Hippocampal formation (tissue), 2 donors: ENCODE results near the gene ACTR8.

Experiments used
- DNase-seq, 2 donors: peaks; one replicate each; lab custom pipeline; 2025; lab: John Stamatoyannopoulos, UW

Gene ACTR8

DNA sequence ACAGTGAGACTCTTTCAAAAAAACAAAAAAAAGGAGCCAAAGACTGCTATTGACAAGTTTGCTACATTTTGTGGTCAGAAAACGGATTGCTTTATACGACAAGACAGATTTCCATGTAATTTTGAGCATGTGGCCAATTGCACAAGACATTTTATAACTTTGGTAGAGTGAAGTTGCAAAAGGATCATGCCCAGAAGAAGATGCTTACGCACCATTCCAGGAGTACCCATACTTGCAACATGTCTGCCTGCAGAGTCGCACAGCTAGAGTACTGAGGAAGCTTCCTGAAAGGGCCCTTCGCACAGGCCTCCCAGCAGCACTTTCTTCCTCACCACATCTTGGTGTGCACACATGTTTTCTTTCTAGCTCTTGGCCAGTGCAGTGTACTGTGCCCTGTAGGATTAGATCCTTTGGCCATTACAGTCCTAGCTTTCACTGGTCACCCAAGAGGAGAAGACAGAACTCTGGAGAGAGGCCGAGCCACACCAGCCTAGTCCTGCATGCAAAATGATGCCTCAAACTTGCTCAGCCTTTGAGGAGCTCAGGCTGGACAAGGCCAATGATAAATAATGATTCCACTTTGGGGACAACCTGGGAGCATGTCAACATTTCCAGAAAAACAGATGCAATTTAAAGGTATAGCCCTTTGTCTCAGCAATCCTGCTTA lies 47.4 kb downstream of the ACTR8 start:
- DNase-seq, result no peak

DNA sequence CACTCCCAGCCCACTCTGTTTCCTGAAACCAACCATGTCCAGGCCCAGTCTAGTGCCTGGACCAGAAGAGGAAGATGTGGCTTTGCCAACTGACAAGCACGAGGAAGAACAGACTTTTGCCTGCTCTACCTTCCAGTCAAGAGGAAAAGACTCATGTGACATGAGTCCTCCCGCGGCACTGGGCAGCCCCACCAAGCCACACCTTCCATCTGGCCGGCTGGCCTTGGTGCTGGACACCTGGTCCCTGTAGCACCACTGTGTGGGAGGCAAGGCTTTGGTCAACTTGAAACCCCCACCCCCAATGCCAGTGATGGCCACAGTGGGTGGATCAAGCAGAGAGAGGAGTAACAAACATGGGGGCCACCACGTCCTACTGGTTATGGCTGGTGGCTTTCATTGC lies 48.3 kb downstream of the ACTR8 start:
- DNase-seq, result no peak

DNA sequence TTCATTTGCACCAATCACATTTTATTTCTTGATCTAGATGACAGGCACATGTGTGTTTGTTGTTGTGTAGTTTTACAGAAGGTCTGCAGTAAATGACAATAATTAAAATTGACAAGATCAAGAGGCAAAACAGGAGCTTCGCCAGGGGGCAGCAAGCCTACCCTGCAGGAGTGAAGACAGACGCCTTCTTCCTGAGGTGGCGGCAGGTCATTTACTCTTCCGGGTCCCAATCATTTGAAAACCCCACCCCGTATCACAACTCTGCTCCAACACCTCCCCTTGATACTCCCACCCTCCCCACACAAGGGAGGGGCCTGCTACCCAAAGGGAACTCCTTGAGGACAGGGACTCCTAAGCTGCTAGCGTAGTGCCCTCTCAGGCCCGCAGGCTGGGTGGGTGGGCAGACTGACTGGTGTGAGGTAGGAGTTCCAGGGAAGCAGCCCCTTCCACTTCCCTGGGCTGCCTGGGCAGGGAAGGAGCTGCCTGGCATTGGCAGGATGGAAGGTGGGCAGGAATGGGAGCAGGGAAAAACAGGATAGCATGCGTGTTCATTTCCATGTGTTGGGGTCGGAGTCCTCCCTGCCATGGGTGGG lies 48.8 kb downstream of the ACTR8 start:
- DNase-seq, result no peak

DNA sequence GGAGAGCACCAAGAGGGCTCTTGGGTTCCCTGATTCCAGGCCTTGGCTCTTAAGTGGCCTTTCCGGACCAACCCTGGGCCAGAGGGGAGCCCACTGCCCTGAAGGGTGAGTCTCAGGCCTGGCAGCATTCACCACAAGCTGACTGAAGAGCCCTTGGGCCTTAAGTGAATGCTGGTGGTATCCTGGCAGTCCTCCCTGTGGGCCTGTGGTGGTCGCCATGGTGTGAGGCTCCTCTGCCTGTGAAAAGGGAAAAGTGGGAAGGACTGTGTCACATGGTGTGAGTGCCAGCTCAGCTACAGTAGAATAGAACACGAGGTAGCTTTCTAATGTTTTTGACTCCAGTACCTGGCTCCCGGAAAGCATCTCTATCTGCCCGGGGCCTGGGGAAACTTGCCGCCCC lies 51.0 kb downstream of the ACTR8 start:
- DNase-seq, result no peak

DNA sequence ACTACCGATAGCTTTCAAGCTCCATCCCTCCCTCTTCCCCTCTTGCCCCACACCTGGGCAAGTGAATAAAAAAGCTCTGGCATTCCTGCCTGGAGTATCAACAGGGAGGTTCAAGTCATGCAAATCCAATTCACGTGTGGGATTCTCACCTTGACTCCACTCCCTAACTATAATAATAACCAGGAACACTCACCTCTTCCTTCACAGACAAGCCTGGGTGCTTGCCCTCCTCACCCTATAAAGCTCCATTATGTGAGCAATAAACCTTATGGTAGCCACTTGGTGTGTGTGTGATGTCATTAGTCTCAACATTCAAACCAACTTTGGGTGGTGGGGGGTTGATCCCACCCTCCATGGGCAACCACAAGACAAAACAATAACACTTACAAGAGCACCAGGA lies 52.3 kb downstream of the ACTR8 start:
- DNase-seq, result no peak

DNA sequence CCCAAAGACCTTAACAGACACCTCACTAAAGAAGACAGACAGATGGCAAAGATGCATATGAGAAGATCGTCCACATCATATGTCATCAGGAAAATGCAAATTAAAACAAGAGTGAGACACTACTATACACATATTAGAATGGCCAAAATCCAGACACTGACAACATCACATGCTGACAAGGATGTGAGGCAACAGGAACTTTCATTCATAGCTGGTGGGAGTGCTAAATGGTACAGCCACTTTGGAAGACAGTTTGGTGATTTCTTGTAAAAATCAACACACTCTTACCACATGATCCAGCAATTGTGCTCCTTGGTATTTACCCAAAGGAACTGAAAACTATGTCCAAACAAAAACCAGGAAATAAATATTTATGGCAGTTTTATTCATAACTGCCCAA lies 53.4 kb downstream of the ACTR8 start:
- no peak for DNase-seq

DNA sequence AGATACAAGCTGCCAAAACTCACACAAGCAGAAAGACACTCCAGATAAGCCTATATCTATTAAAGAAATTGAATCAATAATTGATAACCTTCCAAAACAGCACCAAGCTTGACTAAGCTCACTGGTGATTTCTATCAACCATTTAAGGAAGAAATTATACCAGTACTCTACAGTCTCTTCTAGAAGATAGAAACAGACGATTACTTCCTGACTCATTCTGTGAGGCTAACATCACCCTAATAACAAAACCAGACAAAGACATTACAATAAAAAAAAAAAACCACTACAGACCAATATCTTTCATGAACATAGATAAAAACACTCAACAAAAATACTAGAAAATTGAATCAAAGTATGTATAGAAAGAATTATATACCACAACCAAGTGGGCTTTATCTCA lies 55.9 kb downstream of the ACTR8 start:
- no peak for DNase-seq

DNA sequence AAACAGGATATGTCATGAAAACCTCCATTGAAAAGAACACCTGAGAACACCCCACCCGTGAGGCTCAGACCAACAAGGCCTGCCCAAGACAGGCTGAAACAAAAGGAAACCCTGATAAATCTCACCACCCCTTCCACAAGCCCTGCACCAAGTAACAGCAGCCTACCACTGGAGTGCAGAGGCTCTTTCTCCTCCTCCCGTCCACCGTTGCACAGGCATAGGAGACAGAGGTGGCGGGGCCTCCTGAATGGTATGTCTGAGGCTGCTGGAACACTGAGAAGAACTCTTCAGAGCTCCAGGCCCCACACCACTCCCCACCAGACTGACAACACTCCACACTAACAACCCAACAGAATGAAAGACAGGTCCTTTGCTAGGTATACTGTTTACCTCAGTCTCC lies 57.2 kb downstream of the ACTR8 start:
- DNase-seq, result no peak

DNA sequence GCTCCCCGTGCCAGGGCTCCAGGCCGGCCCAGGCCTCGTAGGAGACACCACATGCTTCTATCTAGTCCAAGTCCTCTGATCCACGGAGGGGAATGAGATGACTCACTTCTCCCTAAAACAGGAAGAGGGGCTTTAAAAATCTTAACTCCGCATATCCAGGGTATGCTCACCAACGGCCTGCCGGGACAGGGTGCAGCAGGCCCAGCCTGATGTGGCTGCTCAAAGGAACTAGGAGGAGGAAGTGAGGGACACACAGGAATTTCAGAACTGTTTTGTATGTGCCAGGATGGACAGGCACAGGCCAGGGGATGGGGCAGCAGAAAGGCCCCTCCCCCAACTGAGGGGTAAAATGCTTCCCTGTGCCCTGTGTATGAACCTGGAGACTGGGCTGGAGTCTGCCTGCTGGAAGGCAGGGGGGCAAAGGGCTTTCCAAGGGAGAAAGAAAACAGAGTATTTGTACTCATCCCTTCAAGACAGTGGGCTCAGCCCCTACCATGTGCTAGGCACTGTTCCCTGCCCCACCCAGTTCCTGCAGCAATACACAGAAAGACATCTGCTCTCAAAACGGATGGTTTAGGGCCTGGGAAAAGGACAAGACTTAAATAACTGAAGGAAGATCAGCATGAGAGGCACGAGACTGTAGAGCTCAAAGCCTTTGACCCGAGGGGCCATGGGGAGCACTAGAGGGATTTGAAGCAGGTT lies 57.8 kb downstream of the ACTR8 start:
- no peak for DNase-seq

DNA sequence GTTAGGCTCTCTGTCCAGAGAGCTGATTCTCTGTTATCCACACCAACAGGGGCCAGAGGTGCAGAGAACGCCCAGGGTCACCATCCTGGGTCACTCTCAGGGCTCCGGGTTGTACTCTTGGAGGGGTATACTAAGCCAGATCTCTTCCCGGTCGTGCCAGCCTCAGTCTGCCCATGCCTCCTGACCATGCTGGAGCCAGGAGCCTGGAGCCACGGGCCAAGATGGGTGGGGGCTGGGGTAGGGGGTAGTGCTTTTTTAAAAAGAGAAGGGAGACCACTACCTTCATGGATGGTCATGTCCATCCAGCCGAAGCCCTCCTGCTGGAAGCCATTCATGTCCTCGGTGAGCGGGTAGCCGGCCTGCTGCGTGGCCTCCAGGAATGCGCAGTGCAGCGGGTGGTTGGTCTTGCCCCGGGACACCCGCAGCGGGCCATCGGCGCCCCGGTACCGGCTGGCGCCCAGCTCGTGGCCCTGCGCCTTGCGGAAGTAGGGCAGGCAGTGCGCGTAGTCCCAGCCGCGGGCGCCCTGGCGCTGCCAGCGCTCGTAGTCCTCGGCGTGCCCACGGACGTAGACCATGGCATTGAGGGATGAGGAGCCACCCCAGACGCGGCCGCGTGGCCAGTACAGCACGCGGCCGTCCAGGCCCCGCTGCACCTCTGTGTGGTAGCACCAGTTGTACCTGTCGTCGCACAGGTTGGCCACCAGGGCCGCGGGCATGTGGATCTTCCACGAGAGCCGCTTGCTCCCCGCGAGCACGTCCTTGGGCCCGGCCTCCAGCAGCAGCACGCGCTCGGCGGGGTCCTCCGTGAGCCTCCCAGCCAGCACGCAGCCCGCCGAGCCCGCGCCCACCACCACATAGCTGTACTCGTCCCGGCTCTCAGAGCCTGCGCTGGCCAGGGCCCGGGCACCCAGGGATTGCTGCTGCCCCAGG lies 58.7 kb downstream of the ACTR8 start:
- no peak for DNase-seq

DNA sequence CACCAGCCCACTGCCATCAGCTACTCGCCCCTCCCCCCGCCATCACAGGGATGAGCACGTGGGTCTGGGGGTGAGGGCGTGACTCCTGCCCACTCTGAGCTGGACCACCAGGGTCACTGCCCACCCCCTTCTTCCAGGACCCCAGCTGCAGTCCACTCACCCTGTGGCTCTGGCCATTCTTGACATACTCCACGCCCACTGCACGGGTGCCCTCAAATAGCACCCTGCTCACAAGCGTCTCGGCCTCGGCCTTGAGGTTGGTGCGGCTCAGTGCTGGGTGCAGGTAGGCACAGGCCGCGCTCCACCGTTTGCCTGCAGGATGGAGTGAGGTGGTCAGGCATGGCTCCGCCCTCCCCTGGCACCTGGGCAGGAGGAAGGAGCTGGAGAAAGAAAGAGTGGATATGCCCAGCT lies 59.6 kb downstream of the ACTR8 start:
- DNase-seq, result no peak

DNA sequence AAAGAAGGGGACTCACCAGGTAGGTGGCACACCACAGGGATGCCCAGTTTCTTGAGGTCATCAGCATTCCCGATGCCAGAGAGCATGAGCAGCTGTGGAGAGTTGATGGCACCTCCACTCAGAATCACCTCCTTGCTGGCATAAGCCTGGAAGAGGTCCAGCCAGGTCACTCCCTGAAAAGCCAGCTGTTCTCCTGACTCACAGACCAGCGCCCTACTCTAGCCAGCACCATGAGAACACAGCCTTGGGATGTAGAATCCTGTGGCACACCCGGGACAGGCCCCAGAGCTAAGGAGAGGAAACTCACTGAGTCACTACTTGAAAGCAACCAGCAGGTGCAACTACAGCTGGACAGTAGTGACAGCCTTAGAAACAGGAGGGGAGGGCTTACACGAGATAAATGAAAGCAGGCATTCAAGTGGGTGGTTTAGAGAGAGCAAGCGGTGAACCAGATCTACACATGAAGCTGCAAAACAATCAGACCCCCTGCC lies 60.3 kb downstream of the ACTR8 start:
- no peak for DNase-seq

DNA sequence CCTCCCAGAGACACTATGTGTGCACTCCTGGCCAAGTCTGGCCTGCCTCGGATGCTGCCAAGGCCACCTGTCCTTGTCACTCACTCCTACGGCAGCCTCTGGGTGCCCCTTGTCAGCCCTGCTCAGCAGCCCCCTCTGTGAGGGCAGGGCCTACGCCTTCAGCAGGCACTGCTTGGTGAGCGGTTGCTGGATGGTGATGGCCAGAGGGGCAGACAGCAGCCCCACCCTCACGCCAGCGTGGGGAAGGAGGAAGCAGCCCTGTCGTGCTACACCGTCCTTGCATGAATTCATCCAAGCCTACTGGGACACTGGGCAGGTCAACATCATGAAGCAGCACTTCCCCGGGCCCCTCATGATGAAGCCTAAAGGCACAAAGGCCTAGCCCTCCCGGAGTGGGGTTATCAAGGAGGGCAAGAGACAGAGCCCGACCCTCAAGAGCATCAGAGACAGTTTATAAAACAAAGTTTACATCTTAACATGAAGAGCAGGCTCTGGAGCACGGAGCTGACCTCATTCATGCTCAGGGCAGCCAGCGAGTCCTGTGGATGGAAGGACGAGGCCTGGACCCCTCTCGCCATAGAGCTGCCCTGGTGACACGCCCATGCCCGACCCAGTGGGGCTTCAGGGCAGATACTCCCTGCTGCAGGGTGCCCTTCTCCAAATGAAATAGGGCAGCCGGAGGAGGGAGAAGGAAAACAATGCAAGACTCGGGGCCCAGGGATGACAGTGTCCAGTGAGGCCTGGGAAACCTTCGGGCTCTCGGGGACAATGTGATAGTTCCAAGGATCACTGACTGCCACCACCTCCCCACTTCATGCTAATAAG lies 61.0 kb downstream of the ACTR8 start:
- DNase-seq, result no peak

DNA sequence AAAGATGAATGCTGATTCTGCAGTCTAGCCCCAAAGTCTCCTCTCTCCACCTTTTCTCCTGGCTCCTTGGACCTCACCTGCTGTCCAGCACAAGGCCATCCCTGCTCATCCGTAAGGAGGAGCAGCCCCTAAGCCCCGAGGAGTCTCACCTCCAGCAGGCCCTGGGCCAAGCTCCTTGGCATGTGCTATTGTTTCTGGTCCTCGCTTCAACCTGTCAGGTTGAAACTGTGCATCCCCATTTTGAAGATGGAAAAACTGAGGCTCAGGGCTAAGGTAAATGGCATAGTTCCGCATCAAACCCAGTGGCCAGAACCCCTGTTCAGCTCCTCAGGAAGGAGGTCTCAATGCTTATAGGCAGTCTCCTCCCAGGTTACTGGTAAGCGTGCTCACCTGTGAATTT lies 61.9 kb downstream of the ACTR8 start:
- DNase-seq, result no peak

DNA sequence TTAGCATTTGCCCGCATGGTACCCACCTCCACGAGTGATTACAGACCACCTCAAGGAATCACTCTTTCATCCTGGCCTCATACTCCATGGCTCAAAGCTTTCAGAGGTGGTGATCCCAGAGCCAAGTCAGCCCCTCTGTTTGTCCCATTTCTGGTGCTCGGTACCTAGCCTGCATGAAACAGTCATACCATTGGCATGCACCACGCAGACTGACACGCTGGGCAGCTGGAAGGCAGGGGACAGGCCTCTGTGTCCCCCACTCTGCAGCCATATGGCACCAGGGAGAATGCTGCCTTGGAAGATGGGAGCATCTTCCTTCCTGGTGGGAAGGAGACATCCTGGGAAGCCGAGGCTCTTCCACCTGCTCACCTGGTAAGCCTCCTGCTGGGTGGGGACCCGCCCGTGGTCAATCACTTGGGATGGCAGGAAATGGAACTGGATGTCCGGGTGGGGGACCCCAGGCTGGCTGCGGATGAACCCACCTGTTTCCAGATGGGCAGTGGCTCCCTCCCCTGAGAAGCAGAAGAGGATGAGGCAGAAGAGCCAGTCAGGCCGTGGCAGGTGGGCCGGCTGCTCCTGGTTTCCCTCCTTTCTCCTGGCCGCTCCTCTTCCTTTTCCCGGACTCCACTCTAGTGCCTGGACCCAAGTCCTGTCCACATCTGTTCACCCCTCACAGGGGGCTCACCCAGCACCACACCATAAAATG lies 62.6 kb downstream of the ACTR8 start:
- DNase-seq, result no peak

DNA sequence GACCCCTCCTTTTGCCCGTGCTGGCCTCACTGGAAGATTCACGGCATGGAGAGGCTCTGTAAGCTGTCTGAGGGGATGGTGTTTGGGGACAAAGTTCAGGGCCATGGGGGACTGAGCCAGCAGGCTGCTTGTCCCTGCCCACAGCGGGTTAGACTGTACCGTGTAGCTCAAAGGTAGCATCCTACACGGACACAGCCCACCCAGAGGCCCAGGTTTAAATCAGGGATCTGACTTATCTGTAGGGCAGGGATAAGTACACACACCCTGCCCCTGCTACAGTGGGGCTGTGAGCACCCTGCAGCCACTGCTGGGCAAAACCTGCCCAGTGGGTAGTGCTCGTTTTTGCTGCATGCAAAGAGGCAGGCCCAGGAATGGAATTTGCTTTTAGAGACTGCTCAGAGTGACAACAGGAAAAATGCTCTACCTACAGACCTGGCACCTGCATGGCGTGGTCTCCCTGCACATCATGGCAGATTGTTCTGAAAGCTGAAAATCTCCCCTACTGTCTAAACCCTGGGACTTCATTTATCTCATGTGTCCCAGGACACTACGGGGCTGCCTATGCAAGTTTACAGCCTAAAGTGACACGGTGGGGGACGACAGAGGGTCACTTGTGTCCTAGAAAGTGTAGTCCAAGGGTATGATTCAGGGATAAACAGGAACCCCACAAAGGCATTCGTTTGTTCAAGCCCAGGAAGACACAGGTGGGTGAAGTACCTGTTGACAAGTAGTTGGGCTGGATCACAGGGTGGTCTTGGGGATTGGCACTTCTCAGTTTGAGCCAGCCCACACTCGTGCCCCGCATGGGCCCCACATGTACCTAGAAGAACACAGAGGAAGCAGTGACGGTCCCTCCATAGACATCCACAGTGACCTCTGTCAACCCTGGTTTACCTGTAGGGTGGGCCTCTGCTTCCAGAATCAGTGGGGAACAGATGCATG lies 63.5 kb downstream of the ACTR8 start:
- no peak for DNase-seq

DNA sequence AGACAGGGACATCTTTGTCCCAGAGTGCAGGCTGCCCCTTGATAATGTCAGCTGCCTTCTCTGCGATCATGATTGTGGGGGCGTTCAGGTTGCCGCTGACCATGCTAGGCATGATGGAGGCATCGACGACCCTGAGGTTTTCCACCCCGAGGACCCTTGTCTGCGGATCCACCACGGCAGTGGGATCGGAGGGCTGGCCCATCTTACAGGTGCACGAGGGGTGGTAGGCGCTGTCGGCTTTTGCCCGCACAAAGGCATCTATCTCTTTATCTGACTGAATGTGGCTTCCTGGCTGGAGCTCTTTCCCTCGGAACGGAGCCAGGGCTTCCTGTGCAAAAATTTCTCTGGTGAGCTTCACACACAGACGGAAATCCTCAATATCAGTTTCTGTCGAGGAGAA lies 64.1 kb downstream of the ACTR8 start:
- DNase-seq, result no peak

DNA sequence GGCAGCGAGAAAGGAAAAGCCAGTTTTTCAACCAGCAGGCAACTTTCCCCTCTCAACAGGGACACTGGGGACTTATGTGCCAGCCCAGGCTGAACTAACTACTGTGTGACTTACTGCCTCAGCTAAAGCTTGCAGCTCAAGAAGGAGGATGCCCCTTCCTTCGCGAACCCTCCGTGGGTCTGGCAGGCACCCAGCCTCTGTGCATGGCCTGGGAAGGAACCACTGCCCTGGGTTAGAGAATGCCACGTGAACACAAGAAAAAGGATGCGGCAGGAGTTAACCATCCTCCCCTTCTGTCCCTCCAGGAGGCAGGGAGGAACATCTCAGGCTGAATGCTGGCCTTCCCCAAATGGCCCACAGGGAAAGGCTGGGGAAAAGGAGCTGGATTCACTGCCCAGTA lies 64.7 kb downstream of the ACTR8 start:
- no peak for DNase-seq
